Suppressor macrophage treated with lipopolysaccharide for 4 hours (primary cell): Measurements from ENCODE around the gene KRT15.

Experiments
- DNase-seq: peaks from one replicate; pipeline ENCODE4 v3.0.0-alpha.2; 2020

KRT15 gene

DNA sequence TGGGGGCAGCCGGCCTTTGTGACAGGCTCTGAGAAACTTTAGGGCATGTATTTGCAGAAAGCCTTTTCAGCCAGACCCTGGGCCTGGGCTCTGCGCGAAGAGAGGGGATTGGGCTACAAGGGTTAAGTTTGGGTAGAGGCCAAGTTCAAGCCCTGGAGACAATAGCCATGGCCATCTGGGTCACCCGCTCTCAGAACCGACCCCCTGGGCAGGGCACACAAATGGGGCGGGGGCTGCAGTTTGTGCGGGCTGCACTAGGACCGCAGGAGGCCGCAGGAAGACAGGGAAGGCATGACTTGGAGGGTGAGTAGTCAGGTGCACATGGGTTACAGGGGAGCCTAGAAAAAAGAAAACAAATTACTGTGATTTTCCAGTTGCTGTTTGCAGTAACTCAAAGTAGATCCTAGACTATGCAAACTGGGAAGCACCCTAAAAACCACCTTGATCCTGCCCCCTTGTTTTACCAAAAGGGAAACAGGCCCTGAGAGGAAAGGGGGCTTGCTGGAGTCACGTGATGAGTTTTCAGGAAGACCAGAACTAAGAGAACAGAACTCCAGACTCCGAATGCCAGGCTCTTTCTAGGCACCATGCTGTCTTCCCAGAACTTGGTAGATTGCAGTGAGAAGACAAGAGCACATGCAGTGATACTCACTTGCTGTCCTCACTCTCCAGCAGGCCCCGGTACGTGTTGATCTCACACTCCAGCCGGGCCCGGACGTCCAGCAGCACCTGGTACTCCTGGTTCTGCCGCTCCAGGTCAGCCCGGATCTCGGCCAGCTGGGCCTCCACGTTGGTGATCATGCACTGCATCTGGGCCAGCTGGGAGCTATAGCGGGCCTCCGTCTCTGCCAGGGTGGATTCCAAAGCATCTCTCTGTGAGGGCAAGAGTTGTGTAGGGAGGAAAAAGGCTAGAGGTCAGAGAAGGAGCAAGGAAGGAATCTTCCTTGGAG lies 41.5 kb downstream of the KRT15 start:
- no peak for DNase-seq

DNA sequence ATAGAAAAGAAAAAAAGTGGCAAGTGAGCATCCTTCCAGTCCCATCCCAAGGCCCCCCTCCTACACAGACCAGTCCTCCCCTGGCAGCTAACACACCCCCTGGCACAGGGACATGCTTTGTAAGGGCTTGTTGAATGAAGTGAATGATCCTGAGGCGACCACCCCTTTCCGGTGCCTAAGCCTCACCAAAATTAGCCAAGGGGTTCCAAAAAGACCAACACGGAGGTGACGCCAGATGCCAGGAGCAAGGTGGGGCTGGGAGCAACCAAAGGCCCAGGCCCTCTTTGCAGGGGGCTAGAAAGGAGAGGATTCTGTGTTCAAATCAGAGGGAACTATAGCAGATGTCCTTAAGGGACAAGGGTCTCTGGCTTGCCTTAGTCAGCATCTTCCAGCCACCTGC lies 43.3 kb downstream of the KRT15 start:
- no peak for DNase-seq

DNA sequence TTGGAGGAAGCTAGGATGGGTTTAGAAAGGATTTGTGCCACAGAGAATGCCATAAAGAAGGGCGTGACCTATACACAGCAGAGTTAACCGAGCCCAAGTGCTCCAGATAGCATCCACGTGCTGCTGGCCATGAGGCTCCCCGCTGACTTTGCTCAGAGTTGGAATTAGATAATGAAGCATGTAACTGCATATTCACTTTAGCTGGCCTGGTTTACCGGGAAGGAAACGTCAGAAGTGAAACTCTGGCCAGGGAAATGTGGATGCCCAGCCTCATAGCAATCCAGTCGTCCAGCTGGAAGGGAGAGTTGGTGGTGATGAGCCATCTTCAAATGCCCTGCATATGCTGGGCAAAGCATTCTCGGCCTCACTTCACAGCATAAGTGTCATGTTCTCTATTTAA lies 43.8 kb downstream of the KRT15 start:
- DNase-seq = no peak

DNA sequence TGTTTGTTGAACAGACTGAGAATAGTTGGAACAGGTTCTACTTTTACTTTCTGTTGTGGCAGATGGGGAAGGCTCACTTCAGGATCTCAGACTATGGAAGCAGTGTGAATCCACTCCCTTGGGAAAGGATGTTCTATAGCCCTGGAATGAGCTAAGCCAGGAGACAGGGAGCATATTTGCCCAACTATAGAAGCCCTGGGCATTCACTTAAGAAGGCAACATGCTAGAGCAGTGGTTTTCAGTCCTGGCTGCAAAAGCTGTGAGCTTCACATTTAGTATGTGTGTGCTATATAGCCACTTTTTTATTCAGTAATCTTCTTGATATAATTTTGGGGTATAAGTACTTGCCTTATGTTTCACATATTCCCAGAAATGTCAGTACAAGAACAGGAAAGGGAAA lies 50.3 kb downstream of the KRT15 start:
- DNase-seq = no peak

DNA sequence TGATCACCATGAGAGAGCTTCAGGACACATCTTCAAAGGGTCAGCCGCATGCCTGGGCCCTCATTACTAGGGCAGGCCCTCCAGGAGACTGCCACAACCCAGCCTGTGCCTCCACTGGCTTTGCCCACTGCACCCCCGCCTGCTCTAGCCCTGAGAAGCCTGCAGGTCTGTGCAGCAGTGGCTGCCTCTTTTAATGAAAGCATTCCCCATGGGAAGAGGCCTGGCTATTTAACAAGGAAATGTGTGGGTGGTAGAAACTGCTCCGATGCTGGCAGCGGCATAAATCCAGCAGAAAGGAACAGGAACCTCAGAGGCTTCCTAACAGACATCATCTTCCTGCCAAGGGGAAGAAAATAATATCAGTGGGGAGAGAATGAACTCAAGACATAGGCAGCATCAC lies 51.1 kb downstream of the KRT15 start:
- DNase-seq = no peak

DNA sequence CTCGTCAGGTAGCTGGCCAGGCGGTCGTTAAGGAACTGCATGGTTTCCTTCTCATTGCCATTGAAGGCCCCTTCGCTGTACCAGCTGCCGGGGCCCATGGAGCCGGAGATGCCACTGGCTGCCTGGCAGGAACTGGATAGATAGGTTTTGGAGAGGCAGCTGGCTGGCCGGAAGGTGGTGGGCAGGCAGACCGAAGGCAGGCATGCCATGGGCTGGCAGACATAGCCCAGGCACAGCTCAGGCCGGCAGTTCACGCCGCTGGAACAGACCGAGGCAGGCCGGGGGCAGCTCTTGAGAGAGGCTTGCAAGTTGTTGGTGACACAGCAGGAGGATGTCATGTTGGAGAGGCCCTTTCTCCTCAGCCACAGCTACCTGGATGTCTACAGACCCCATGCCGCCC lies 51.7 kb downstream of the KRT15 start, which contains the start of gene KRT32:
Gene KRT32, minus strand, starts transcription at position 399 of the 400 bp plus-strand sequence. Its CDS starts 61 bp downstream, at position 338.
- no peak for DNase-seq

DNA sequence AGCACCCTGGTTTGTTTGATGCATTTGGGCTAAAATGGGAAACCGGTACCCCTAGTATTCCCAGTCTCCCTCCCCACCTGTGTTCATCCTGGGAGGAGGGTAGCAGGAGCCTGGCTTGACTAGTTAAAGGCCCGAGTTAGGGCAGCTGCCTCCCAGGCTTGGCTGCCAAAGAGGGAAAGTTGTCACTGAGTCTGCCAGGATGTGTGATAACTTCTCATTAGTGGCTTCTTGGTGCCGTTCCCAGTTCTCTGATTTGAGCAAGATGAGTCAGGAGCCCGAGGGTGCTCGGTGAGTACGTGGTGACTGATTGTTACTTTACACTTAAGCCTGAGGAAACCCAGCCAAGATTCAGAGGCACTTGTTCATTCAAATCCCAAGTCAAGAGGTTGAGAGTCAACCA lies 54.0 kb downstream of the KRT15 start:
- peak; percentile 33 for DNase-seq

DNA sequence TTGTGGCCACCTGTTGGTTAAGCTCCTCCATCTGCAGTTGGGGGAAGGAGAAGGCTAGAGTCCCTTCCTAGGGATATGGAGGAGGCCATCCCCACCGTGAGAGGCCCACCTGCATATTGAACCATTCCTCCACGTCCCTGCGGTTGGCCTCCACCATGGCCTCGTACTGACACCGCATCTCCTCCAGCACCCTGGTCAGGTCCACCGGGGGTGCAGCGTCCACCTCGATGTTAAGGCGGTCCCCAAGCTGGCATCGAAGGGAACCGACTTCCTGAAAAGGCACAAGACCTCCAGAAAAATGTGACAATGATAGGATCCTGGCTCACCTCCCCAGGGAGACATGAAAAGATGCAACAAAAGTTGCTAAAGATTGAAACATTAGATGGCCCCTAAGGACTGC lies 54.5 kb downstream of the KRT15 start:
- no peak for DNase-seq

DNA sequence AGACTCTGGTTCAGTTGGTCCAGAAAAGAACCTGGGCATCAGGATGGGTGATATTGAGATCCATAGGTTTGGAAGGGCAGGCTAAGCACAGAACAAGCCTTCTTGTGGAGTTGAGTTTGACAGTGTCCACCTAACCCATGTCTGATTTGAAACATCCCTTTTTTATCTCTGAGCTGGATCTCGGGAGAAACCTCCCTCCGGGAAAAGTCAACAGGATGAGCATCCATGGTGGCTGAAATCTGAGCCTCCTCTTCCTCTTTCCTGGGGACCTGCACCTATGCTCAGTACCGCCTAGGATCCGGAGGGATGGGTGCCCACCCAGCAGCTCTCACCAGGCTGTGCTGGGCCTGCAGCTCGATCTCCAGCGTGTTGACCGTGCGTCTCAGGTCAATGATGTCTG lies 54.9 kb downstream of the KRT15 start:
- no peak for DNase-seq
